Activated effector memory CD4-positive, alpha-beta T cell treated with anti-CD3 and anti-CD28 coated beads, Interleukin-2, amount 50 U/mL, for 16 hours (primary cell): ENCODE measurements around the gene CHD6.

ENCODE experiments used
- DNase-seq: peaks from one replicate; pipeline ENCODE4 v3.0.0-alpha.2; 2020

The CHD6 gene

GRCh38 chr20:41362748-41363140, 255.4 kb downstream of the CHD6 start:
- no peak for DNase-seq

- no peak for DNase-seq
These were observed 256.1 kb downstream of the CHD6 start for GRCh38 chr20:41361757-41362747.

DNA sequence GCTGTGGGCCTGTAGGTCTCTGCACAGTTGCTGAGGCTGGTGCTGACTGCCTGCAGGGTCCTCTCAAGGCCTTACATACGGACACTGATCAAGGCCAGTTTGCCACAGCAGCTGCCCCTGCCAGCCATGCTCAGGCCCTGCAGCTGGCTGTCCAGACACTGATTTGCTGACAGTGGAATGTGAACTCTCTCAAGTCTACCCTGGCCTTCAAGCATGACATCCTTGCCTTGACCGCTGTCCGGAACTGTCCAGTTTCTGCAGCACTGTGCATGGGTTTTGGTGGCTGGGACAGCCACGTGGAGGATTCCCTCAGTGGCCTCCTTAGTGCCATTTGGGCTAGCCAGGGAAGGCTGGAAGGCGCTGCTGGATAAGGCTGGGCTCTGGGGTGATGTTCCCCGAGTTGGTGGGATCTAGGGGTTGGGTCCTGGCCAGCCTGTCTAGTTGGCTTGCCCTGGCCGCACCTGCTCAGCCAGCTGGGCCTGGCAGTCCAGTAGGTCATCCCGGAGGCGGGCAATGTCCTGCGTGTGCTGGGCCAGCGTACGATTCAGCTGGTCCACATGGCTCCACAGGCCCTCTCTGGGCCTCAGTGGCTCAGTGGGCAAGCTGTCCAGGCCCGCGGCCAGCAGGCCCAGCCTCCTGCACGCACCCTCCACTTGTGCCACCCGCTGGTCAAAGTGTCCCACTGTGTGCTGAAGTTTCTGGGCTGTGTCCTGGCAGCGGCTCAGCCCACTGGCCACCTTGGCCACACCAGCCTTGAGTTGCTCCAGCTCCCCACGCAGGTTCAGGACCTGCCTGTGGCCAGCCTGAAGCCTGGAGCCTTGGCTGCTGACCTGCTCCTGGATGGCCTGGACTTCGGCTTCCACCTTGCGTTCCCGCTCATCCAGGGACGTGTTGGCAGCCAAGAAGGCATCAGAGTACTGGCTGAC, 257.1 kb downstream of the CHD6 start:
- no peak for DNase-seq

GRCh38 chr20:41359541-41360011, 258.6 kb downstream of the CHD6 start:
- DNase-seq = no peak

GRCh38 chr20:41358717-41359116, 259.5 kb downstream of the CHD6 start:
- DNase-seq = no peak

- DNase-seq = no peak
These were observed 259.9 kb downstream of the CHD6 start for GRCh38 chr20:41358230-41358629.

DNA sequence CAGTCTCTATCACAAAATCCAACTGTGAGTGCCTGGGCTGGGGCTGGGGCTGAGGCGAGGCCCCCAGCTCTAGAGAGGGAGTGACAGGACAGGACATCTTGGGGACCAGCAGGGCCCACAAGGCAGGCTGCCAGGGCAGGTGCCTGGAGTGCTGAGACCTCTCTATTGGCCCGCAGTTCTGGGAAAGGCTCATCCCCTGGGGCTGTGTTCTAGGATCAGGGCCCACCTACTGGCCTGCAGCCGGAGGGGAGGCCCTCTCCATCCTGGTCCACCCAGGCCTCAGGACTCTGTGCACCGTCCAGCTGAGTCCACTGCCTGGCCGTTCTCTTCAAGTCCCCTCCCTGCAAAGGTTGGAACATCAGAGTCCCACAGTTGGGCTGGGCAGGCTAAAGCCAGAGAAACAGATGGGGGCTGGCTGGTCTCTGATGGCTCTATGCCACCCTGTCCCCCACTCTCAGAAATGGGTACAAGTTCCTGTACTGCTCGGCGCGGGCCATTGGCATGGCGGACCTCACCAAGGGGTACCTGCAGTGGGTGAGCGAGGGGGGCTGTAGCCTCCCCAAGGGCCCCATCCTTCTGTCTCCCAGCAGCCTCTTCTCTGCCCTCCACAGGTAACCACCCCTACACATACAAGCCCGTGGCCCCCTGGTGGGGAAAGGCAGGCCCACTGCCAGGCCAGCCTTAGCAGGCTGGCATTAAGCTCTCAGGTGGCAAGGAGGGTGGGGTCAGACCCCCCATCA, 260.6 kb downstream of the CHD6 start:
- DNase-seq = no peak

GRCh38 chr20:41356951-41357350, 261.2 kb downstream of the CHD6 start:
- no peak for DNase-seq

GRCh38 chr20:41355598-41356203, 262.5 kb downstream of the CHD6 start:
- DNase-seq = no peak

- DNase-seq = no peak
These were observed 263.0 kb downstream of the CHD6 start for GRCh38 chr20:41355192-41355591.

DNA sequence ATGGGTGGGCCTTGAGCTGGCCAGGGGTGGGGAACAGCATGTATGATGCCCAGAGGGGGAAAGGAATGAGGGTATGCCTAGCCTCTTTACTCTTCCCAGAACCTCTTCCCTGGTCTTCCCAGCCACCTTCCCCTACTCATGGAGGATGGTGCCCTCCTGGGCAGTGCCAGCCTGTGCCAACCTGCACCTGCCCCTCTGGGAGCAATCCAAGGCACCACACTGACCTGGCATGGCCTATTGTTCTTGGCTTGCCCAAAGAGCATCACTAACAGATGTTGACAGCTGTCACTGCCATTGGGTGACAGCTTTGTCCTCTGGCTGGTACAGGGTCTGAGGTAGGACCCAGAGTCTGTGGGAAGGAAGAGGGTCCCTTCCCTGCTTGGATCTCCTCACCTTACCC, 264.6 kb downstream of the CHD6 start:
- DNase-seq = no peak

- DNase-seq = no peak
These were observed 265.5 kb downstream of the CHD6 start for GRCh38 chr20:41352666-41353065.

- DNase-seq = no peak
These were observed 266.1 kb downstream of the CHD6 start for GRCh38 chr20:41352106-41352505.
